Esophagus squamous epithelium (tissue), 5 donors: ENCODE data around the gene MIER3. TPM values are rescaled to one million over a fixed set of nuclear protein-coding genes. Genes with fewer than 3 reads are reported as not detected.

Experiments
- DNase-seq: peaks from one replicate; lab custom pipeline; 2025; lab: John Stamatoyannopoulos, UW
- H3K27ac ChIP-seq, 4 donors: fragments of 200-600 bp; sonication (generic); one replicate each; pipeline ENCODE4 v1.5.1; 2016 to 2019; ENCODE audit warnings: mild to moderate bottlenecking in 1 of 4
- H3K27me3 ChIP-seq, 4 donors: fragments of 200-600 bp; sonication (generic); 1 replicate in 3 of 4; 2 replicates in 1 of 4; pipeline versions ENCODE4 v1.5.1 to v1.6.0; 2017 to 2021; ENCODE audit warnings: antibody characterized with exemption in 1 of 4
- H3K36me3 ChIP-seq, 3 donors: fragments of 200-600 bp; sonication (generic); one replicate each; pipeline ENCODE4 v1.5.1; 2016 to 2019
- H3K4me1 ChIP-seq, 3 donors: fragments of 200-600 bp; sonication (generic); one replicate each; pipeline ENCODE4 v1.5.1; 2017 to 2019
- H3K4me3 ChIP-seq, 4 donors: fragments of 200-600 bp; sonication (generic); 1 replicate in 3 of 4; 2 replicates in 1 of 4; pipeline ENCODE4 v1.5.1; 2016 to 2019; ENCODE audit warnings: mild to moderate bottlenecking in 2 of 4, moderate library complexity in 1 of 4
- H3K9me3 ChIP-seq, 3 donors: fragments of 200-600 bp; sonication (generic); one replicate each; pipeline ENCODE4 v1.5.1; 2016 to 2019
- POLR2A ChIP-seq, 4 donors: fragments of 450-650 bp; IDR thresholded peaks; one replicate each; pipeline ENCODE4 v1.6.1; 2017; ENCODE audit warnings: antibody characterized with exemption in 4 of 4, mild to moderate bottlenecking in 4 of 4, moderate library complexity in 3 of 4
- WGBS, 2 donors: methylation state at CpG; one replicate each; pipeline ENCODE4 v1.1.5; 2018; 5-methylcytosine and 5-hydroxymethylcytosine counted together
- intact Hi-C: fragments of 100-400 bp; cut with DNase I; formaldehyde crosslinking; loops from one replicate; pipeline ENCODE4 v1.15.0; 2022
- total RNA-seq, 4 donors: library from RNA; depleted of rRNA; stranded (reverse); fragments of >200 nt; gene quantifications; one replicate each; pipeline ENCODE4 v1.1.0, GENCODE V29; 2016
- TF ChIP-seq, protein P1 (sequence below), 6 experiments: fragments of 450-650 bp in 4 of 6; fragments of 200-600 bp in 2 of 6; sonication (generic) in 2 of 6; IDR thresholded peaks; one replicate each; pipeline ENCODE4 v1.5.1; 2016 to 2019; ENCODE audit warnings: antibody characterized with exemption in 6 of 6, mild to moderate bottlenecking in 4 of 6, moderate library complexity in 4 of 6
- donor health status: DM: yes; HTN: yes; CAD: no.

MIER3 gene
- total RNA-seq, 4 donors from 2014 or later, result 13.0 to 26.1 (median 25.5) TPM

DNA sequence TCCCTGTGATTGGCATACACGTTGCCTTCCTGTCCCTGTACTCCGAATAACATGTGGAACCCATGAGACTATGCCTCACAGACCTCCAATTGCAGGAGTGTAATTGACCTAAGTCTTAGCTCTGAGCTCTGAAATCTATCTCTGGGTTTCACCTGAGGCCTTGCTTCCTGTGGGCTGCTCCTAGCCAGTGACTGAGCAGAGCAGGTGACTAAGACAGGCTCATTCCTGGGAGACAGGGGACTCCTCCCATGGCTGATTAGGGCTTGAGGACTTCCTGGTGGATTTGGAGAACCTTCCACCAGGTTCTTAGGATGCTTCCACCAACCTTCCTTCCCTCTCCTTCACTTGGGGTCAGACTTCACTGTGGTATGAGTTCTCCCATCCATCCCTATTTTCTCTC lies 22.3 kb upstream of the MIER3 start:
- 72 to 73% methylated on average over 2 of the region's 2 CpGs for WGBS, 2 donors

DNA sequence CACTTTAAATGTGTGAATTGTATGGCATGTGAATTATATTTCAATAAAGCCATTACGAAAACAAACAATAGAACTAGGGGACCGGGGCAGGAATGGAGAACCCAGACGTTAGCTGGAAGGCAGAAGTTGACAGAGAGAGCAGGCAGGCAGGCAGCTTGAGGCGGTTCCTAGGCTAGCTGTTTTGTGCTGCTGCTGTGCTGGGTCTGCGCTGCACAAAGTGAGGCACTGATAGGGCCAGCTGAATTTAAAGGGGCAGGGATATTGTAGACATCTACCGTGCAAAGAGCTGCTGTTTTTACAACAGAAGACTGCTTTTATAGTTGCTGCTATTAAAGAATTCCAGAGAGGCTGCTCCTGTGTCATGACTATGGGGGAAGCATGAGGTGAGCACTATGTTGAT lies 21.6 kb upstream of the MIER3 start:
- Histone ChIP-seq H3K36me3 (no peaks in the 10 kb centered on the region), H3K4me3 (no peak overlapping the region), H3K9me3 (no peaks in the 10 kb centered on the region), H3K4me1 (no peaks in the 10 kb centered on the region), H3K27me3 (peaks cover 0 to 7% (median 0%) of the 10 kb centered on the region in 4 donors), H3K27ac (no peak overlapping the region)
- intact Hi-C loops, result no loop called here
- 48 to 50% methylated on average over 6 of the region's 6 CpGs for WGBS, 2 donors
- DNase-seq, result no peak
- TF ChIP-seq, protein P1, sequence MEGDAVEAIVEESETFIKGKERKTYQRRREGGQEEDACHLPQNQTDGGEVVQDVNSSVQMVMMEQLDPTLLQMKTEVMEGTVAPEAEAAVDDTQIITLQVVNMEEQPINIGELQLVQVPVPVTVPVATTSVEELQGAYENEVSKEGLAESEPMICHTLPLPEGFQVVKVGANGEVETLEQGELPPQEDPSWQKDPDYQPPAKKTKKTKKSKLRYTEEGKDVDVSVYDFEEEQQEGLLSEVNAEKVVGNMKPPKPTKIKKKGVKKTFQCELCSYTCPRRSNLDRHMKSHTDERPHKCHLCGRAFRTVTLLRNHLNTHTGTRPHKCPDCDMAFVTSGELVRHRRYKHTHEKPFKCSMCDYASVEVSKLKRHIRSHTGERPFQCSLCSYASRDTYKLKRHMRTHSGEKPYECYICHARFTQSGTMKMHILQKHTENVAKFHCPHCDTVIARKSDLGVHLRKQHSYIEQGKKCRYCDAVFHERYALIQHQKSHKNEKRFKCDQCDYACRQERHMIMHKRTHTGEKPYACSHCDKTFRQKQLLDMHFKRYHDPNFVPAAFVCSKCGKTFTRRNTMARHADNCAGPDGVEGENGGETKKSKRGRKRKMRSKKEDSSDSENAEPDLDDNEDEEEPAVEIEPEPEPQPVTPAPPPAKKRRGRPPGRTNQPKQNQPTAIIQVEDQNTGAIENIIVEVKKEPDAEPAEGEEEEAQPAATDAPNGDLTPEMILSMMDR (IDR thresholded peaks at IDR 0.05), result no peak
- TF ChIP-seq POLR2A (IDR thresholded peaks at IDR 0.05), result no peak

More for the DNA sequence above, 22.3 kb upstream of the MIER3 start:
- H3K27me3 ChIP-seq, result peaks cover 0 to 7% (median 0%) of the 10 kb centered on the region in 4 donors
- intact Hi-C loops, result no loop called here
- H3K9me3 ChIP-seq, result no peaks in the 10 kb centered on the region
- H3K4me3 ChIP-seq, result no peak overlapping the region
- no peak overlapping the region for H3K27ac ChIP-seq
- H3K4me1 ChIP-seq, result no peaks in the 10 kb centered on the region
- H3K36me3 ChIP-seq, result no peaks in the 10 kb centered on the region
- TF ChIP-seq POLR2A (IDR thresholded peaks at IDR 0.05), result no peak
- no peak for DNase-seq

DNA sequence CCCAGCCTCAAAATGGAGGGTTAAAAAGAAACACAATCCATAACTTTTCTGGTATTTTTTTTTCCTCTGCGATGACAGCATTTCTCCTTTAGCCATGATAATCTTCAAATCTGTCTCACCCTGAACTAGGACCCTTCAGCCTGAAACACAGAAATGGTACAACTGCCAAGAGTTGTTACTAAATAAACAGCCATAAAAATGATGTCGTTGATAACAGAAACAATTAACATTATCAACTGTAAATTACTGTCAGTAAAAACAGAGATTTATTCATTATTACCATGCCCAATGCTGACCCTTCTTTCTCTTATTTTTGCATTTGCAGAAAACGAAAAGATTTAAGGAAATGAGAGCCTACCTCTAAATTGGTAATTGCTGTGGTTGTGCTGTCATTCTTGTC lies 19.4 kb upstream of the MIER3 start:
- Histone ChIP-seq H3K36me3 (no peaks in the 10 kb centered on the region), H3K9me3 (no peaks in the 10 kb centered on the region), H3K4me1 (no peaks in the 10 kb centered on the region), H3K4me3 (no peak overlapping the region), H3K27me3 (peaks cover 0 to 19% (median 0%) of the 10 kb centered on the region in 4 donors), H3K27ac (no peak overlapping the region)
- 36 to 48% methylated on average over 3 of the region's 3 CpGs for WGBS, 2 donors
- TF ChIP-seq POLR2A (IDR thresholded peaks at IDR 0.05), result no peak
- TF ChIP-seq, protein P1 (IDR thresholded peaks at IDR 0.05), result no peak
- no peak for DNase-seq
- intact Hi-C loops, result no loop called here

DNA sequence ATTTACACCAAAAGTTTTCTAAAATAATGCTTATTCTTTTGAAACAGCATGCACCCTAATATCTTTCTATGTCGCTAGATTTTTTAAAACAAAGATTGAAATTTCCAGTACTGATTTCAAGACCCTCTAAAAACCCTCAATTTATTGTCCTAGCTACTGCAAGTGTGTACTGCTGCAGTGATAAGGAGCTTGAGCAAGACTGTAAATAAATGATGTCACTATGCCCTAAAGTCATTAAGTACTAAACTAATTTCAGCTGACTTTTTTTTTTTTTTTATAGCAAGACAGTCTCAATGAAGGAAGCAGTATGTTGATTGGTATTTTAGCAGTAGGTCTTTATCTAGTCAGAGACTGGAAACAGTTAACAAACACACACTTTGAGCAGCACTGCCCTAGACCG lies 12.2 kb upstream of the MIER3 start:
- TF ChIP-seq POLR2A (IDR thresholded peaks at IDR 0.05), result no peak
- TF ChIP-seq, protein P1 (IDR thresholded peaks at IDR 0.05), result no peak
- H3K4me3 ChIP-seq, result no peak overlapping the region
- no peaks in the 10 kb centered on the region for H3K4me1 ChIP-seq
- no peak overlapping the region for H3K27ac ChIP-seq
- intact Hi-C loops, result no loop called here
- no peaks in the 10 kb centered on the region for H3K36me3 ChIP-seq
- no peaks in the 10 kb centered on the region for H3K9me3 ChIP-seq
- H3K27me3 ChIP-seq, result peaks cover 0 to 65% (median 0%) of the 10 kb centered on the region in 4 donors
- no peak for DNase-seq
- 86 to 94% methylated on average over 2 of the region's 2 CpGs for WGBS, 2 donors

DNA sequence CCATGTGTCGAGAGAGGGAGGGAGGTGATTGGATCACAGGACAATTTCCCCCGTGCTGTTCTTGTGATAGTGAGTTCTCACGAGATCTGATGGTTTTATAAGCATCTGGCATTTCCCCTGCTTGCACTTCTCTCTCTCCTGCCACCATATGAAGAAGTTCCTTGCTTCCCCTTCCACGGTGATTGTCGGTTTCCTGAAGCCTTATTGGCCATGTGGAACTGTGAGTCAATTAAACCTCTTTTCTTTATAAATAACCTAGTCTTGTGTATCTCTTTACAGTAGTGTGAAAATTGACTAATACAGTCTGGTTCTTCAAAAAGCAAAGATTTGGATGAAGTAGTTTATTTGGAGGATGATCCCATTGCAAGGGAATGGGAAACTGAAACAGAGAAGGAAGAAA lies 11.3 kb upstream of the MIER3 start:
- 62 to 67% methylated on average over 5 of the region's 5 CpGs for WGBS, 2 donors
- intact Hi-C loops, result no loop called here
- TF ChIP-seq, protein P1 (IDR thresholded peaks at IDR 0.05), result no peak
- TF ChIP-seq POLR2A (IDR thresholded peaks at IDR 0.05), result no peak
- Histone ChIP-seq H3K36me3 (no peaks in the 10 kb centered on the region), H3K27me3 (peaks cover 0 to 65% (median 0%) of the 10 kb centered on the region in 4 donors), H3K27ac (no peak overlapping the region), H3K9me3 (no peaks in the 10 kb centered on the region), H3K4me3 (no peak overlapping the region), H3K4me1 (no peaks in the 10 kb centered on the region)
- no peak for DNase-seq

DNA sequence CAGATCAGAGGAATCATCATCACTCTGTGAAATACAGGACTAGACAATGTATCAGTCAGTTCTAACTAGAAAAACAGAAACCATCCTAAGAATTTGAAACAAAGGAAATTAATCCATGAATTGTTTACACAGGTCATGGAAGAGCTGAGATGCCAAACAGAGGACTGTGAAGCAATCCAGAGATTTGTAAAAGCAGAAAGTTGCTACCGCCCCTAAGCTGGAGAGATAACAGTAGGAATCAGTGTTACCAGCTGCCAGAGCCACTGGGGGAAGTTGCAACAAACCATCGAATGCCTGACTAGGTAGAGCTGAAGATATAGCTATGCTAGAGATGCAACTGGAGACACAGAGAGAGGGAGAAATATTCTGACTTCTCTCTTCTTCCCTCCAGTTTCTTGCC lies 10.4 kb upstream of the MIER3 start:
- H3K27ac ChIP-seq, result no peak overlapping the region
- H3K27me3 ChIP-seq, result peaks cover 0 to 70% (median 0%) of the 10 kb centered on the region in 4 donors
- H3K4me3 ChIP-seq, result no peak overlapping the region
- H3K36me3 ChIP-seq, result no peaks in the 10 kb centered on the region
- TF ChIP-seq, protein P1 (IDR thresholded peaks at IDR 0.05), result no peak
- no peak for TF ChIP-seq POLR2A (IDR thresholded peaks at IDR 0.05)
- intact Hi-C loops, result no loop called here
- no peaks in the 10 kb centered on the region for H3K4me1 ChIP-seq
- no peaks in the 10 kb centered on the region for H3K9me3 ChIP-seq
- DNase-seq, result no peak
- WGBS, 2 donors, result 23 to 29% methylated on average over 2 of the region's 2 CpGs
